Ovary (tissue), 3 donors: ENCODE measurements around the gene BRWD1.

ENCODE experiments used
- EP300 ChIP-seq: sonication (generic); formaldehyde crosslinking; IDR thresholded peaks from one replicate; pipeline ENCODE4 v1.6.1; 2017; ENCODE audit warnings: antibody characterized with exemption
- POLR2A ChIP-seq: fragments of 450-650 bp; IDR thresholded peaks from one replicate; pipeline ENCODE4 v1.6.1; 2017; ENCODE audit warnings: antibody characterized with exemption, mild to moderate bottlenecking, moderate library complexity
- TF ChIP-seq, protein P1 (sequence below), 3 donors: fragments of 450-650 bp in 2 of 3; fragments of 200-600 bp in 1 of 3; IDR thresholded peaks; one replicate each; pipeline versions ENCODE4 v1.5.1 to v1.8.0; 2016 to 2022; ENCODE audit warnings: antibody characterized with exemption in 3 of 3, mild to moderate bottlenecking in 1 of 3
- donor health status: DM: no; HTN: no; CAD: no.

DNA sequence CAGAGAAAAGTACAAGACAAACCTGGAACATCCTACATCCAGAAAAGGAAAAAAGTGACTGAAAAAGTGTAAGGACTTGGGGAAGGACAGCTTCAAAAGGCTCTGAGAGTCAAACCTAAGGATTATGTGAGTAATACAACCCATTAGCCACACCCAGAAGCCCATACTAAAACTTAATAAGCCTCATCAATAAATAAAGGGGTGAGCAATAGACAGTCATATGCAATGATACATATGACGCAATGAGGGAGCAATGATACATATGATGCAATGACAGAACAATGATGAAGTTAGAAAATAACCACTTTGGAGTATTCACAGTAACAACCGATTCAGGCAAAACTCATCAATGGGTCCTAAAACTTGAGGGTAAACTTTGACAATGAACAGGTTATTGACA lies 50.1 kb downstream of the BRWD1 start:
- TF ChIP-seq, protein P1, sequence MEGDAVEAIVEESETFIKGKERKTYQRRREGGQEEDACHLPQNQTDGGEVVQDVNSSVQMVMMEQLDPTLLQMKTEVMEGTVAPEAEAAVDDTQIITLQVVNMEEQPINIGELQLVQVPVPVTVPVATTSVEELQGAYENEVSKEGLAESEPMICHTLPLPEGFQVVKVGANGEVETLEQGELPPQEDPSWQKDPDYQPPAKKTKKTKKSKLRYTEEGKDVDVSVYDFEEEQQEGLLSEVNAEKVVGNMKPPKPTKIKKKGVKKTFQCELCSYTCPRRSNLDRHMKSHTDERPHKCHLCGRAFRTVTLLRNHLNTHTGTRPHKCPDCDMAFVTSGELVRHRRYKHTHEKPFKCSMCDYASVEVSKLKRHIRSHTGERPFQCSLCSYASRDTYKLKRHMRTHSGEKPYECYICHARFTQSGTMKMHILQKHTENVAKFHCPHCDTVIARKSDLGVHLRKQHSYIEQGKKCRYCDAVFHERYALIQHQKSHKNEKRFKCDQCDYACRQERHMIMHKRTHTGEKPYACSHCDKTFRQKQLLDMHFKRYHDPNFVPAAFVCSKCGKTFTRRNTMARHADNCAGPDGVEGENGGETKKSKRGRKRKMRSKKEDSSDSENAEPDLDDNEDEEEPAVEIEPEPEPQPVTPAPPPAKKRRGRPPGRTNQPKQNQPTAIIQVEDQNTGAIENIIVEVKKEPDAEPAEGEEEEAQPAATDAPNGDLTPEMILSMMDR (IDR thresholded peaks at IDR 0.05), result no peak
- no peak for TF ChIP-seq POLR2A
- no peak for TF ChIP-seq EP300
